ENCODE data around the gene OPTN. TPM values are rescaled to one million over a fixed set of nuclear protein-coding genes. Genes with fewer than 3 reads are reported as not detected.
"Not testable (repeated sequence)": the region's sequence is repeated elsewhere in the genome, so short reads cannot be mapped to it uniquely, and the experiment has no call there.

The OPTN gene
- total and polyA plus RNA-seq, 9 donors: 42.9 to 133 (median 87.0) TPM

GRCh38 chr10:13078912-13079775, 20.8 kb upstream of the OPTN start:
- no peak for DNase-seq
- no peaks in the 10 kb centered on the region for H3K4me1 ChIP-seq (ENCODE audit: insufficient read depth)
- intact Hi-C loops (cut with DNase I): loop anchor here in 1 of 4 donors (10.0 kb wide), 2 partner anchors 184 to 354 kb away; no protein-coding TSS in a partner anchor
- H3K4me3 ChIP-seq: no peak overlapping the region
- H3K9me3 ChIP-seq: no peaks in the 10 kb centered on the region
- 82 to 86% (median 86%) methylated on average over 16 of the region's 16 CpGs for WGBS, 3 donors
- H3K36me3 ChIP-seq: no peaks in the 10 kb centered on the region
- H3K27ac ChIP-seq: no peak overlapping the region
- H3K27me3 ChIP-seq: no peaks in the 10 kb centered on the region
- TF ChIP-seq POLR2A (IDR thresholded peaks at IDR 0.05): no peak
- no peak for TF ChIP-seq CTCF (IDR thresholded peaks at IDR 0.05)
- no peak for TF ChIP-seq EP300 (IDR thresholded peaks at IDR 0.05)

- Histone ChIP-seq H3K27ac (no peak overlapping the region), H3K4me3 (no peak overlapping the region), H3K4me1 (ENCODE audit: insufficient read depth) (no peaks in the 10 kb centered on the region), H3K27me3 (no peaks in the 10 kb centered on the region), H3K9me3 (no peaks in the 10 kb centered on the region), H3K36me3 (no peaks in the 10 kb centered on the region)
- no peak for DNase-seq
- WGBS, 3 donors: 9 to 18% (median 13%) methylated on average over 2 of the region's 2 CpGs
- TF ChIP-seq CTCF (IDR thresholded peaks at IDR 0.05) (no peak), EP300 (IDR thresholded peaks at IDR 0.05) (no peak), POLR2A (IDR thresholded peaks at IDR 0.05) (no peak)
- intact Hi-C loops (cut with DNase I): loop anchor here in 1 of 4 donors (10.0 kb wide), 2 partner anchors 185 to 355 kb away; no protein-coding TSS in a partner anchor
Measured at GRCh38 chr10:13079776-13080050, 20.2 kb upstream of the OPTN start.

GRCh38 chr10:13080643-13081042, 19.3 kb upstream of the OPTN start:
- no peak overlapping the region for H3K4me3 ChIP-seq
- no peaks in the 10 kb centered on the region for H3K27me3 ChIP-seq
- no peaks in the 10 kb centered on the region for H3K9me3 ChIP-seq
- no peaks in the 10 kb centered on the region for H3K4me1 ChIP-seq (ENCODE audit: insufficient read depth)
- H3K27ac ChIP-seq: no peak overlapping the region
- 78 to 89% (median 85%) methylated on average over 7 of the region's 7 CpGs for WGBS, 3 donors
- H3K36me3 ChIP-seq: no peaks in the 10 kb centered on the region
- DNase-seq: no peak
- TF ChIP-seq EP300 (IDR thresholded peaks at IDR 0.05) (no peak), POLR2A (IDR thresholded peaks at IDR 0.05) (no peak), CTCF (IDR thresholded peaks at IDR 0.05) (no peak)
- intact Hi-C loops (cut with DNase I): no loop called here

- intact Hi-C loops (cut with DNase I); H3K4me3 ChIP-seq; H3K9me3 ChIP-seq; H3K27ac ChIP-seq; DNase-seq; H3K36me3 ChIP-seq; H3K27me3 ChIP-seq; H3K4me1 ChIP-seq (ENCODE audit: insufficient read depth): not testable (repeated sequence)
- 95 to 96% (median 95%) methylated on average over 3 of the region's 3 CpGs for WGBS, 3 donors
Measured at GRCh38 chr10:13083700-13084099, 16.3 kb upstream of the OPTN start.

GRCh38 chr10:13086056-13086455, 13.9 kb upstream of the OPTN start:
- Histone ChIP-seq H3K36me3 (no peaks in the 10 kb centered on the region), H3K4me1 (ENCODE audit: insufficient read depth) (no peaks in the 10 kb centered on the region), H3K27ac (no peak overlapping the region), H3K4me3 (no peak overlapping the region), H3K9me3 (no peaks in the 10 kb centered on the region), H3K27me3 (no peaks in the 10 kb centered on the region)
- intact Hi-C loops (cut with DNase I): no loop called here
- WGBS, 3 donors: 96 to 100% (median 98%) methylated on average over 1 of the region's 1 CpG
- TF ChIP-seq POLR2A (IDR thresholded peaks at IDR 0.05) (no peak), CTCF (IDR thresholded peaks at IDR 0.05) (no peak), EP300 (IDR thresholded peaks at IDR 0.05) (no peak)
- no peak for DNase-seq
